NCI-H2081 treated with DMSO at 0.1 percent for 48 hours (cell line): Measurements from ENCODE around the gene ITGB2.

Experiments
- DNase-seq: peaks from one replicate; lab custom pipeline; 2025; lab: John Stamatoyannopoulos, UW

Gene ITGB2

GRCh38 chr21:44867999-44868700 lies 52.5 kb downstream of the ITGB2 start:
- no peak for DNase-seq

GRCh38 chr21:44867464-44867863 lies 53.2 kb downstream of the ITGB2 start:
- DNase-seq: no peak

- DNase-seq: no peak
These were observed 53.9 kb downstream of the ITGB2 start for GRCh38 chr21:44866780-44867179.

GRCh38 chr21:44865561-44866280 lies 55.0 kb downstream of the ITGB2 start:
- no peak for DNase-seq

- DNase-seq: no peak
These were observed 57.6 kb downstream of the ITGB2 start for GRCh38 chr21:44862869-44863685.

- DNase-seq: no peak
These were observed 61.9 kb downstream of the ITGB2 start for GRCh38 chr21:44858791-44859190.

GRCh38 chr21:44858291-44858690 lies 62.4 kb downstream of the ITGB2 start:
- no peak for DNase-seq

GRCh38 chr21:44857127-44857892 lies 63.4 kb downstream of the ITGB2 start:
- no peak for DNase-seq

GRCh38 chr21:44856131-44856530 lies 64.6 kb downstream of the ITGB2 start:
- DNase-seq: no peak

GRCh38 chr21:44855572-44855971 lies 65.1 kb downstream of the ITGB2 start:
- DNase-seq: no peak

GRCh38 chr21:44854664-44855446 lies 65.8 kb downstream of the ITGB2 start:
- no peak for DNase-seq

GRCh38 chr21:44854391-44854663 lies 66.4 kb downstream of the ITGB2 start:
- DNase-seq: no peak

GRCh38 chr21:44853601-44854390 lies 66.9 kb downstream of the ITGB2 start:
- no peak for DNase-seq

GRCh38 chr21:44850905-44851657 lies 69.6 kb downstream of the ITGB2 start:
- no peak for DNase-seq

- no peak for DNase-seq
These were observed 70.4 kb downstream of the ITGB2 start for GRCh38 chr21:44850208-44850800.

- no peak for DNase-seq
These were observed 71.0 kb downstream of the ITGB2 start for GRCh38 chr21:44849616-44850130.

GRCh38 chr21:44848821-44849521 lies 71.7 kb downstream of the ITGB2 start:
- DNase-seq: no peak

- no peak for DNase-seq
These were observed 73.2 kb downstream of the ITGB2 start for GRCh38 chr21:44847261-44848056.
